M059J (cell line): ENCODE data around the gene MTSS2. TPM values are rescaled to one million over a fixed set of nuclear protein-coding genes. Genes with fewer than 3 reads are reported as not detected.

Source experiments
- DNase-seq: peaks from one replicate; pipeline ENCODE4 v3.0.0-alpha.2; 2012; ENCODE audit warnings: low read depth
- total RNA-seq: library from RNA; depleted of rRNA; stranded (reverse); fragments of >200 nt; shearing (Covaris generic); gene quantifications from 2 replicates; pipeline ENCODE4 v1.2.3, GENCODE V29; 2014

Gene MTSS2
- total RNA-seq, 1 experiment from 2014 or later: 69.0 TPM

- peak; percentile 25 for DNase-seq
Measured at GRCh38 chr16:70714581-70715054, 28.8 kb upstream of the MTSS2 start.

DNA sequence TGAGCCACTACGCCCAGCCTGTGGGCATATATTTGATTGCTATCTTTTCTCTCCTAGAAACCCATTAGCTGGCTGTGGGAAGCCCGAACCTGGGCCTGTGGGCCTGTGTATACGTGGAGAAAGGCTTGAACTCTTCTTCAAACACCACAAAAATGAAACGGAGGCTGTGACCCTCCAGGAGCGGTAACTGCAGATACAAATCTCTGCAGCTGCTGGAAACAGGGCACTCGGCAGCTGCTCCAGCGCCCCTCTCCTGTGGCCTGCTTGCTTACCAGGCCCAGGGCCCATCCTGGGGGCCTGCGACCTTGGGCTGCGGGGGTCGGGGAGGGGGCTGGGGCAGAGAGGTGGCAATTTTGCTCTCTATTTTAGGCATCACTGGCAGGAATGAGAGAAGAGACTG, 28.0 kb upstream of the MTSS2 start:
- DNase-seq: peak; percentile 17

- peak; percentile 21 for DNase-seq
Measured at GRCh38 chr16:70713342-70713741, 27.5 kb upstream of the MTSS2 start.

DNA sequence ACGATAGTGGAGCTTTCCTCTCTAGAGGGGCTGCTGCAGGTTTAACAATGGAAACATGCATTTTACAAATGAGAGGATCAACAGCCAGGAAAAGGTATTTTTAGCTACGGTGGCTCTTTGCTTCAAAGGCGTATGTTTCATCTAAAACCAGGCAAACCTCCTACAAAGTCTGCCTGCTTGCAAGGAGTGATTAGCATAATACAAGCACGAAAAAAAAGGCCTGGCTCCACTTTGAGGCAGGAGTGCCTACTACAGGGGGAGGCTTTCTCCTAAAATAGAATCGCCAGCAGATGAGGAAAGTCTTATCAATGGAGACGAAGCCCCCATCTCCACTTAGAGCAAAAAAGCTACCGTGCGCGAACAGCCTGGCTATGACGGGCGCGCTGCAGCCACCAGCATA, 27.1 kb upstream of the MTSS2 start:
- DNase-seq: no peak

GRCh38 chr16:70712359-70712758, 26.5 kb upstream of the MTSS2 start:
- no peak for DNase-seq

GRCh38 chr16:70711211-70712031, 25.6 kb upstream of the MTSS2 start:
- DNase-seq: no peak

DNA sequence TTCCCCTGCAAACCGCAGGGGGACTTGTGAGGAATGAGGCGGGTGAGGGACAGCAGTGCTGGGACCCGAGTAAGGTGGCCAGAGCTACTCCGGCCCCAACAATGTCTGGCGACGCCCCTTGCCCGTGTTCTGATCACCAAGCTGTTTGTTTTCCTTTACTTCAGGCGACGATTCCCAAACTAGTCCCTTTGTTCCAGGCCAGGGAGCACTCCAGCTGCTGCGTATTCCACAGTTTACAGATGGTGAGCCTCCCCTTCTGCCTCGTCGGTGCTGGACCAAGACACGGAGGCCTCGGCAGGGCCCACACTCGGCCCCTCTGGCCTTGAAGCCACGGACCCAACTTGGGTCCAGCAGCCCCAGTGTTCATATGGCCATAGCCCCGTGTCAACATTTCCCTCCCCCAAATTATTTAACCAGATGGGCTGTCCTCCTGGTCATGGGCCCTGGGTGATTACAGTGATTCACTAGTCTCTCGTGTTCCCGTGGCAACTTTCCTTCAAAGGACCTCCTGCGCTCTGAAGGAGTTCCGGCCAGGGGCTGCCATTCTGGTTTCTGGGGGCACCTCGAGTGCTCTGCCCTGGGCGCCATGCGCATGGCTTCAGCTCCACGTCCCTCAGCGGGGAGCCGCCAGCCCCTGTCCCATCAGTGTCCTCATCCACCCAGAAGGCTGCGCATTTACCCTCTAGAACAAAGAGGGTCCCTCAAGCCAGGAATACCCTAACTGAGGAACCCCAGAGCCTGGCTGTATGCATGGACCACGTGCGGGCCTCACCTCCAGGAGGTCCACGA, 24.8 kb upstream of the MTSS2 start:
- no peak for DNase-seq

DNA sequence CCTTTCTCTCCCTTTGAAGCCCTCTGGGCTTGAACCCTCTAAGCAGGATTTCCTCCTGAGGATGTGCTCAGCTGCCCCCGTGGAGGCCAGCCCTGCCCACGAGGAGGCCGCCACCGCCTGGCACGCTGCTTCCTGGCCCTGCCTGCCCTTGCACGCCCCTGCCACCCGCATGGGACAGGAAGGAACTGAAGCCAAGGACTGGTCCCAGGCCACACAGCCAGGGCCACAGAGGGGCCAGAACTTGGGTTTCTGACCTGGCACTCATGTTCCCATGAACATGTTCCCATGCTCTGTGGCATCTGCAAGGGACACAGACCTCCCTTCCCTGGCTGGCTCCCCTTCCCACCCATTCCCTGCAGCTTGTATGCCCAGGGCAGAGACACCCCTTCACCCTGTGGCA, 24.1 kb upstream of the MTSS2 start:
- no peak for DNase-seq

DNA sequence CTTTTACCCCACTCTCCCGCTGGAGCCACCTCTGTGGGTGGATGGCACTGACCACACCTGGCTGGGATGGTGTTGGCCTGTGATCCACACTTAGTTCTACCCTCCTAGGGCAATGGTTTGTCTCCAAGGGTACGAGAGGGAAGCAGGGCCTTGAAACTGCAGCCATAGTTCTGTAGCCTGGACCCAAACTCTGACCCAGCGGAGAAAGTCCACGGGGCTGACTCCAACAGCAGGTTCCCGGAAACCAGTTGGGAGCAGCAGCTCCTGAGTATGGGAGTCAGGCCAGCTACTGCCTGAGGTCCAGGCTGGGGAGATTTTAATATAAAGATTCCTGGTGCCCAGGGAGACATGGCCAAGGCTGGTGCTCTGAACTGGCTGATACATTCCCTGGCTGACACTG, 23.6 kb upstream of the MTSS2 start:
- no peak for DNase-seq

- no peak for DNase-seq
Measured at GRCh38 chr16:70708366-70709246, 22.8 kb upstream of the MTSS2 start.

DNA sequence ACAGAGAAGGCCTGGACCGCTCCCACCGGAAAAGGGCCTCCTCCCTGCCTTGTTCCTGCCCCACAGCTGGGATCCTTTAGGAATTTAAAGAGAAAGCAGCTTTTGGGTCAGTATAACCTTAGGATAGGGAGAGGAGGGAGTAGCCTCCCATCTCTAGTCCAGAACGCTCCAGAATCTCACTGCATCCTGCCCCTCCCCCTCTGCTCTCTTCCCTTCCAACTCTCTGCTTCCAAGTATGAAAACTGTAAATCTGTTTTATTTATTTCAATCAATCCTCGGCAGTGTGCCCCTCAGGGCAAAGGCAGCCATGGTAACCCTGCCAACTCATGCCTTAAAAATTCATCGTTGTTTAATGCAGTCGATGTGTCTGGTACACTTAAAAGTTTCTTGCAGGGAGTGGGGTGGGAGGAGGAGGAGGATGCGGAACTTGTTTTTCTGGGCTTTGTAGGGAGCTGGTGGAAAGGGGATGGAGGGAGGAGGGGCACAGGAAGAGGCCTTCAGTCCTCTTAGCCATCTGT, 21.2 kb upstream of the MTSS2 start:
- peak; percentile 99 for DNase-seq

GRCh38 chr16:70705056-70705455, 19.2 kb upstream of the MTSS2 start:
- DNase-seq: peak; percentile 77

DNA sequence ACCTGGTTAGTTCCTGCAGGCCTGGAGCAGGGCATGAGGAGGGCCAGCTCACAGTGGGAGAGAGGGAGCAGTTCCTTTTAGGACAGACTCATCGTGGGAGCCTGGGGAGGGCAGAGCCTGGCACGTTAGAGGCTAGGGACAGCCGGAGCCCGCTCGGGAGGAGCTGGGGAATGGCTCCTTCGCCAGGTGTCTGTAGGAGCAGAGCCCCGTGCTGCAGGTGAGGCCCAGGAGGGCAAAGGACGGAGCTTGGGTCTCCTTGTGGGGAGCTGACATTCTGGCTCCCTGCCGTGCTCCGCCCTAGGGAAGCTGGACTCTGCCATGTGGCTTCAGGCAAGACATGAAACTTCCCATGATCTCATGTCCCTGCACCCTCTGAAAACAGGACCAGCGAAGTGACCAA, 18.7 kb upstream of the MTSS2 start:
- peak; percentile 53 for DNase-seq

- no peak for DNase-seq
Measured at GRCh38 chr16:70703835-70704381, 18.1 kb upstream of the MTSS2 start.

GRCh38 chr16:70703041-70703834, 17.4 kb upstream of the MTSS2 start:
- peak; percentile 94 for DNase-seq

DNA sequence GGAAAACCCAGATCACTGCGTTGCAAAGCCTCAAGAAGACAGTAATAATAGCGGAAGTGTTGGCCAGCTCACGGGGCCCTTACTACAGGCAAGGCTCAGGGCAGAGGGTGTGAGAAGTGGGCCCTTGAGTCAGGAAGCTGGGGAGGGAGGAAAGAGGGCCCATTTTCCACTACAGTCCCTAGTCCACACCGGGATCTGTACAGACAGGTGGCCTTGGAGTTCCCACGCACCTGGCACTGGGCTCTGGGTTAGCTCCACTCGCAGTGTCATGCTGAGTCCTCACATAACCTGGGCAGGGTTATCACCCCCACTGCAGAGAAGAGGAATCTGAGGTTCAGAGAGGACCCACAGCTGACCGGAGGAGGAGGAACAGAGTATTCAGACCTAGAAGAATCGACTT, 16.8 kb upstream of the MTSS2 start:
- DNase-seq: no peak

DNA sequence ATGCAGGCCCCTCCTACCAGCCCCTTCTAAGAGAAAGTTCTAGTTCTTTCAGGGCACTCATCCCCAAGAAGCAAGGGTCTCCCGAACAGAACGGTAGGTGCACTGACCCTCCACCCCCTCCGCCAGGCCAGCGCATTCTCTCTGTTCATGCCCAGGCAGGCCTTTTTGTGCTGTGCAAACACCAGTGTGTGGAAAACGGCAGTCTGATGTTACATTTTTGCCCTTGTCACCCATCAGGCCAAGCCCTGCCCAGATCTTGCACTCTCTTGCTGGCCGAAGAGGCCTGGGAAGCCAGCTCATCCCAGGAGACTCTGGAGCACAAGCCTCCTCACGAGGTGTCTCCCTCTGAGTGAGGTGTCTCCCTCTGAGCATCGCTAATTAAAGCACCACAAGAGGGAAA, 16.1 kb upstream of the MTSS2 start:
- DNase-seq: no peak

DNA sequence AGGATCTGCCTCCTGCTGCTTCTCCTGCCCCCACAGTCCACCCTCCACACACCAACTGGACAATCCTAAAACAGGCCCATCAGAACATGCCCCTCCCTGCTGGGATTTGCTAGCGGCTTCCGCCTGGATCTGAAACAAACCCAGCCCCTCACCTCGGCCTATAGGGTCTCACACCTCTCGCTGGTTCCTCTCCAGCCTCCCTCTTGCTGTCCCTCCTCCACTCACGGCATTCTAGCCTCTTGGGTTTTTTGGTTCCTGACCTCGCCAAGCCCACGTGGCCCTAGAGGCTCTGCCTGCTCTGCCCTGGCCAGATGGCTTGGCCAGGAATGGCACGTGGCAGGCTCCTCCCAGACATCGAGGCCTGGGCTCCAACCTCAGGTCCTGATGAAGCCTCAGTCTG, 15.7 kb upstream of the MTSS2 start:
- no peak for DNase-seq

DNA sequence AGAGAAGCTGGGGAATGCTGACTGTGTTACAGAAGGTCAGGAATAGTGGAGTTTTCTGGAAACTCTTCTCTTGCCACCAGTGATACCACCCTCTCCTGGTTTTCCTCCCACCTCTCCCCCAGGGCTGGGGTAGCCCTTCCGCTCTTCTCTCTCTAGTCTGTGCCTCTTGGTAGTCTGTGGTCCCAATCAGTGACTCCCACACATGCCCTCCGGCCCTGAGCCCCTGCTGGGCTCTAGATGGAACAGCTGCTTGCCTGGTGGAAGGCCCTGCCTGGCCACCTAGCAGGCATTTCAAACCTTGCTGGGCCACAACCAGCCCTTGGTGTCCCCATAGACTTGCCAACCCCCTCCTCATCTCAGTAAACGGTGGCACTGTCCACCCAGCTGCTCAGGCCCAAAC, 15.2 kb upstream of the MTSS2 start:
- no peak for DNase-seq
